Progenitor cell of endocrine pancreas (in vitro differentiated cells): ENCODE data around the gene KRTAP5-5. TPM values are rescaled to one million over a fixed set of nuclear protein-coding genes. Genes with fewer than 3 reads are reported as not detected.
A peak's percentile ranks its signal among the peaks of the same experiment; 100 is the strongest.
"Not testable (repeated sequence)": the region's sequence is repeated elsewhere in the genome, so short reads cannot be mapped to it uniquely, and the experiment has no call there.

Source experiments
- DNase-seq: peaks from one replicate; pipeline ENCODE4 v3.0.0; 2021; ENCODE audit warnings: low spot score; ENCODE audit not compliant: unreplicated experiment
- H3K27ac Mint-ChIP-seq: 2 replicates; pipeline ENCODE4 v1.8.0; 2021; ENCODE audit warnings: mild to moderate bottlenecking, moderate library complexity, mixed read lengths
- H3K27me3 Mint-ChIP-seq: 2 replicates; pipeline ENCODE4 v1.8.0; 2021; ENCODE audit warnings: mixed read lengths
- H3K36me3 Mint-ChIP-seq: 2 replicates; pipeline ENCODE4 v1.8.0; 2022; ENCODE audit warnings: mixed read lengths; ENCODE audit not compliant: insufficient read depth
- H3K4me1 Mint-ChIP-seq: 2 replicates; pipeline ENCODE4 v1.8.0; 2021; ENCODE audit warnings: low read depth, mixed read lengths
- H3K4me3 Mint-ChIP-seq: 2 replicates; pipeline ENCODE4 v1.8.0; 2021; ENCODE audit warnings: low read depth, mild to moderate bottlenecking, moderate library complexity, mixed read lengths
- H3K9me3 Mint-ChIP-seq: 2 replicates; pipeline ENCODE4 v1.8.0; 2021; ENCODE audit warnings: low read depth, mixed read lengths
- CTCF ChIP-seq: fragments of 200-600 bp; sonication (generic); IDR thresholded peaks from one replicate; pipeline ENCODE4 v1.5.0; 2021; ENCODE audit warnings: antibody characterized with exemption, mild to moderate bottlenecking; ENCODE audit not compliant: unreplicated experiment
- total RNA-seq: library from RNA; stranded (reverse); gene quantifications from 2 replicates; pipeline ENCODE4 v1.2.1, GENCODE V29; 2021

The KRTAP5-5 gene
- total RNA-seq, 1 donor from 2014 or later: not detected

GRCh38 chr11:1589996-1590395, 39.6 kb upstream of the KRTAP5-5 start:
- Mint-ChIP-seq H3K9me3 (no peaks in the 10 kb centered on the region), H3K4me3 (no peak overlapping the region), H3K27me3 (peaks cover 31% of the 10 kb centered on the region), H3K4me1 (no peaks in the 10 kb centered on the region), H3K27ac (no peak overlapping the region), H3K36me3 (peaks cover 1% of the 10 kb centered on the region)
- TF ChIP-seq CTCF: no peak
- no peak for DNase-seq

- DNase-seq: no peak
- H3K9me3 Mint-ChIP-seq: no peaks in the 10 kb centered on the region
- peaks cover 3% of the 10 kb centered on the region for H3K36me3 Mint-ChIP-seq
- H3K27ac Mint-ChIP-seq: no peak overlapping the region
- TF ChIP-seq CTCF: no peak
- H3K4me1 Mint-ChIP-seq: no peaks in the 10 kb centered on the region
- peaks cover 56% of the 10 kb centered on the region for H3K27me3 Mint-ChIP-seq
- H3K4me3 Mint-ChIP-seq: no peak overlapping the region
Observed at GRCh38 chr11:1592628-1593027, 36.9 kb upstream of the KRTAP5-5 start.

- H3K9me3 Mint-ChIP-seq, H3K4me1 Mint-ChIP-seq, DNase-seq, H3K4me3 Mint-ChIP-seq, H3K36me3 Mint-ChIP-seq: not testable (repeated sequence)
- H3K27me3 Mint-ChIP-seq: peaks cover 65% of the 10 kb centered on the region
- H3K27ac Mint-ChIP-seq: peak overlapping the region; percentile 89
Observed at GRCh38 chr11:1595994-1596575, 33.5 kb upstream of the KRTAP5-5 start.

GRCh38 chr11:1596576-1597121, 32.9 kb upstream of the KRTAP5-5 start:
- not testable (repeated sequence) for H3K36me3 Mint-ChIP-seq, H3K9me3 Mint-ChIP-seq, DNase-seq, H3K4me3 Mint-ChIP-seq, H3K4me1 Mint-ChIP-seq
- Mint-ChIP-seq H3K27me3 (peaks cover 65% of the 10 kb centered on the region), H3K27ac (peak overlapping the region; percentile 89)

- Mint-ChIP-seq H3K36me3 (peaks cover 4% of the 10 kb centered on the region), H3K27me3 (peaks cover 63% of the 10 kb centered on the region), H3K27ac (no peak overlapping the region), H3K4me3 (no peak overlapping the region), H3K4me1 (no peaks in the 10 kb centered on the region), H3K9me3 (no peaks in the 10 kb centered on the region)
- no peak for DNase-seq
- TF ChIP-seq CTCF: no peak
Observed at GRCh38 chr11:1597331-1597993, 32.1 kb upstream of the KRTAP5-5 start.

- H3K4me3 Mint-ChIP-seq: no peak within 1 kb of the TSS
- peaks cover 4% of the 10 kb centered on the region for H3K36me3 Mint-ChIP-seq
- no peak for TF ChIP-seq CTCF
- H3K27me3 Mint-ChIP-seq: peaks cover 60% of the 10 kb centered on the region
- no peaks in the 10 kb centered on the region for H3K4me1 Mint-ChIP-seq
- no peaks in the 10 kb centered on the region for H3K9me3 Mint-ChIP-seq
- no peak for DNase-seq
- no peak within 1 kb of the TSS for H3K27ac Mint-ChIP-seq
Observed at GRCh38 chr11:1597994-1598380, 31.6 kb upstream of the KRTAP5-5 start, which contains the start of gene KRTAP5-2. KRTAP5-2 (minus strand) TSS chr11:1598294; CDS start chr11:1598250, 44 bp downstream.

GRCh38 chr11:1598406-1598805, 31.2 kb upstream of the KRTAP5-5 start:
- not testable (repeated sequence) for DNase-seq, H3K36me3 Mint-ChIP-seq, H3K4me1 Mint-ChIP-seq, H3K9me3 Mint-ChIP-seq, H3K4me3 Mint-ChIP-seq, H3K27ac Mint-ChIP-seq
- peaks cover 60% of the 10 kb centered on the region for H3K27me3 Mint-ChIP-seq
